Activated CD4-positive, alpha-beta T cell treated with anti-CD3 and anti-CD28 coated beads, Interleukin-2, Interleukin-4, amounts not matched to agents 100 ng/mL and 50 ng/mL, durations not matched to agents 16 hours and 8 hours (primary cell): ENCODE data around the gene TMIGD2.
A peak's percentile ranks its signal among the peaks of the same experiment; 100 is the strongest.
"Not testable (repeated sequence)": the region's sequence is repeated elsewhere in the genome, so short reads cannot be mapped to it uniquely, and the experiment has no call there.

Experiments used
- DNase-seq: peaks from one replicate; pipeline ENCODE4 v3.0.0-alpha.2; 2020; ENCODE audit warnings: low spot score

The TMIGD2 gene

DNA sequence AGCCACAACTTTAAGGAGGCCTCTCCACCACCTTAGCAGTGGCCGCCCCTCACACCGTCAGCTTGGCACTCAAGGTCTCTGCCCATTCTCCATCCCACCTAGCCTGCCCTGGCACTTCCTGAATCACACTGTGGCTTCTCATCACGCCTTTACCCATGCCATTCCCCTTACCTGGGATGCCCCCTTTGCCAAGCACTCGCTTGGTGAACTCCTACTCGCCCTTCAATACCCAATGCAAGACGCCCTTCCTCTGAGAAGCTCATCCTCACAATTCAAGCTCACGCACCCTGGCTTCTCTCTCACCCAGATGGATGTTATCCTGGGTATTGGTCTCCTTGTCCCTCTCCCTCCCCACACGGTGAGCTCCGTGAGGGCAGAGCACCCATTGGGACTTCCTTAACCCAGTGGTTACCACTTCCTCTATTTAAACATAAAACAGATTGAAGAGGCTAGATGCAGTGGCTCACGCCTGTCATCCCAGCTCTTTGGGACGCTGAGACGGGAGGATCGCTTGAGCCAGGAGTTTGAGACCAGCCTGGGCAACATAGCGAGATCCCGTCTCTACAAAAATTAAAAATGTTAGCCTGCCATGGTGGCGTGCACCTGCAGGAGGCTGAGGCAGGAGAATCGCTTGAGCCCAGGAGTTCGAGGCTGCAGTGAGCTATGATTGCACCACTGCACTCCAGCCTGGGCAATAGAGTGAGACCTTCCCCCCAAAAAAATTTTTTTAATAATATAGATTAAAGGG lies 35.8 kb downstream of the TMIGD2 start:
- DNase-seq, result no peak

DNA sequence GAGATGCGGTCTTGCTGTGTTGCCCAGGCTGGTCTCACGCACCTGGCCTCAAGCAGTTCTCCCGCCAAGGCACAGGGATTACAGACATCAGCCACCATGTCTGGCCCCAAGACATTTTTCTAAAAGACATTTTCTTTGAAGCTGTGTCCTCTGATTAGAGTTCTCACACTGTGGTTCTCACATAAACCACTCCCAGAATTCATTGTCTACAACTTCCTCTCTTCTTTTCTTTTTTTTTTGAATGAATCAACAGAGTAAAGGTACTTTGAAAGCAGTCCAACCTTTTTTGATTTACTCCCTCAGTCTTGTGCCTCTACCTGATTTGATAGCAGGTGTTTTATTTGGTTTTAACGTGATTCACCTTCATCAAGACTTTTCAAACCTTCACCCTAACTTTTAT lies 37.4 kb downstream of the TMIGD2 start:
- DNase-seq, result no peak

DNA sequence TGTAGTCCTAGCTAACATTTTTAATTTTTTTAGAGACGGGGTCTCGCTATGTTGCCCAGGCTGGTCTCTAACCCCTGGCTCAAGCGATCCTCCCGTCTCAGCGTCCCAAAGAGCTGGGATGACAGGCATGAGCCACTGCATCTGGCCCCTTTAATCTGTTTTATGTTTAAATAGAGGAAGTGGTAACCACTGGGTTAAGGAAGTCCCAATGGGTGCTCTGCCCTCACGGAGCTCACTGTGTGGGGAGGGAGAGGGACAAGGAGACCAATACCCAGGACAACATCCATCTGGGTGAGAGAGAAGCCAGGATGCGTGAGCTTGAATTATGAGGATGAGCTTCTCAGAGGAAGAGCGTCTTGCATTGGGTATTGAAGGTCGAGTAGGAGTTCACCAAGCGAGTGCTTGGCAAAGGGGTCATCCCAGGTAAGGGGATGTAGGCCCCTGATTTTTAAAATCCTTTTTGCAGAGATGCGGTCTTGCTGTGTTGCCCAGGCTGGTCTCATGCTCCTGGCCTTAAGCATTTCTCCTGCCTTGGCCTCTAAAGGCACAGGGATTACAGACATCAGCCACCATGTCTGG lies 41.5 kb downstream of the TMIGD2 start:
- DNase-seq, result no peak

DNA sequence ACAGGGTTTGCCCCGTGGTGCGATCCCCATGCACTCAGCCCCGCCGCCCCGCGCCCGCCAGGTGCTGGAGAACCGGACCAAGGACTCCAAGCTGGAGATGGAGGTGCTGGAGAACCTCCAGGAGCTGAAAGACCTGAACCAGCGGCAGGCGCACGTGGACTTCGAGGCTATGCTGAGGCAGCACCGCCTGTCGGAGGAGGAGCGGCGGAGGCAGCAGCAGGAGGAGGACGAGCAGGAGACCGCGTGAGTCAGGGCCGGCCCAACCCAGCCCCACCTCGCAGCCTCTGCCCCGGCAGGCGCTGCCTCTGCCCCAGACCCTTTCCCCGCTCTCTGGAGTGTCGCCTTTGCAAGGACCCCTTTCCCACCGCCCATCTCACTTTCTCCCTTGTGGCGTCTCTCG lies 44.0 kb downstream of the TMIGD2 start:
- DNase-seq, result no peak

DNA sequence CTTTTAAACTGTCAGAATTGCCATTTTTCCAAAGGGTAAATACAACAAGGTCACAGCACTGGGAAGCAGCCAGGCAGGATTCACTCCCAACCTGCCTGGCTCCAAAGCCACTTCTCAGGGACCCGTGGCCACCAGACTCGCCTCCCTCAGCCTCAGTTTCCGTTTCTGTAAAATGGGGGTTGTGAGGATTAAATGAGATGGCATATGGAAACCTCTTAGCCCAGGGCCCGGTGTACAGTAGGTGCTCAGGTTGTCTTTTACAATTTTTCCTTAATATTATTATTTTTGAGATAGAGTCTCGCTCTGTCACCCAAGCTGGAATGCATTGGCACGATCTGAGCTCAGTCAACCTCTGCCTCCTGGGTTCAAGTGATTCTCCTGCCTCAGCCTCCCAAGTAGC lies 45.2 kb downstream of the TMIGD2 start:
- no peak for DNase-seq

DNA sequence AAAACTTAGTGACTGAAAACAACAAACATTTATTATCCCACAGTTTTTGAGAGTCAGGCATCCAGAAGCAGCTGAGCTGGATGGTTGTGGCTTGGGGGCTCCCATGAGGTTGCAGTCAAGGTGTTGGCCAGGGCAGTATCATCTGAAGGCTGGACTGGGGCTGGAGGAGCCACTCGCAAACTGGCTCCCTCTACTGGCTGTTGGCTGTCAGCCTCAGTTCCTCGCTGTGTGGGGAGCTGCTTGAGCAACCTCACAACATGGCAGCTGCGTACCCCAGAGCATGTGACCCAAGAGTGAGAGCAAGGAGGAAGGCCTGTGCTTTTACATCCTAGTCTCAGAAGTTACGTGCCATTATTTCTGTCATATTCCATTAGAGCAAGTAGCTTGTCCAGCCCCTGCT lies 45.6 kb downstream of the TMIGD2 start:
- no peak for DNase-seq

DNA sequence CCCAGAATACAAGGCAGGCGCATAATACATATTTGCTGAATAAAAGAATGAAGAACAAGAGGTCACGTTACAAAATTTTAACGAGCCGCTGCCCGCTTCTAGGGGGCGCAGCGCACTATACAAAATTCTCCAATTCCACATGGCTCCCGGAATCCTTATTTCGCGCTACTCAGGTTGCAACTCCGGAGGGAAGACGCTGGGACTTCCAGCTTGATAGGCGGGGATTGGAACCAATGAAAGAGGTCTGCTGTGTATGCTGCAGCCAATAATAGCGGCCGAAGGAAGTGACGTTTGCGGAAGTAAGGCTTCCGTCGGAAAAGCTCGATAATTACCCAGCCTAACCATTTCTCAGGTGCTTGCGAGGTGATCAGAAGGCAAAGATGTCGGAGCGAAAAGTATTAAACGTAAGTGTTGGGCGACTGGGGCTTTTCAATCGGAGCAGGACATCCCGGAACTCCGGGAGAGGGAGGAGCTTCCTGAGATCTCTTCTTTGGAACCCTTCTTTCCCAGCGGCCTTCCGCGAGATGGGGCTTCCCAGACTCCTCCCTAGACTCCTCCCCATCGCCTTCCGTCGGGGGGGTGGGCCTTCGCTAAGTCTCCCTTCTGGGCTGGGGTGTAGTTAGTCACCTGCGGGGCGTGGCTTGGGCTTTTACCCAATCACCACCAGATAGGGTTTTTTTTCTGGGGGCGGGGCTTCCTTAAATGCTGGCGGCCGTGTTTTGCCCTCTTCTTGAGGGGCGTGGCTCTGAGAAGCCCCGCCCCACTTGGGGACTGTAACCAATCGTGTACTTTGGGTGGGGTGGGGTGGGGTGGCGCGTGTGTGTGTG lies 55.2 kb downstream of the TMIGD2 start, which contains the start of gene YJU2:
Gene YJU2, plus strand, starts transcription at position 314 of the 827 bp plus-strand sequence. Its CDS starts 67 bp downstream, at position 381.
- DNase-seq, result peak; percentile 99

GRCh38 chr19:4245938-4246337 lies 56.3 kb downstream of the TMIGD2 start:
- DNase-seq, result not testable (repeated sequence)
